ENCODE results near the gene LAMC3.

GRCh38 chr9:131012023-131012334 is 3.0 kb downstream of the LAMC3 start:
- no peak for TF ChIP-seq POLR2AphosphoS5 (IDR thresholded peaks at IDR 0.05; ENCODE audit: low read depth, low read length)
- TF ChIP-seq POLR2A (IDR thresholded peaks at IDR 0.05; ENCODE audit: low read depth, low read length), result no peak
- TF ChIP-seq TAF1 (IDR thresholded peaks at IDR 0.05; ENCODE audit: borderline replicate concordance, low read depth, low read length), result no peak

Measured in GM12892 (cell line).